Measurements from ENCODE around the gene SMIM38.

SMIM38 gene

GRCh38 chr11:69204941-69205742 lies 49.4 kb downstream of the SMIM38 start:
- no peak for DNase-seq

Measured in T-helper 9 cell (primary cell).